KOPT-K1 (cell line): ENCODE results near the gene ST6GALNAC6.
"Not testable (repeated sequence)": the region's sequence is repeated elsewhere in the genome, so short reads cannot be mapped to it uniquely, and the experiment has no call there.

ENCODE experiments used
- H3K27ac ChIP-seq: fragments of 200-600 bp; sonication (generic); 2 replicates; pipeline ENCODE4 v1.5.1; 2016; ENCODE audit warnings: antibody characterized with exemption, mild to moderate bottlenecking, low read depth, low read length; ENCODE audit not compliant: poor library complexity, severe bottlenecking
- H3K36me3 ChIP-seq: fragments of 200-600 bp; sonication (generic); 2 replicates; pipeline ENCODE4 v1.5.1; 2017; ENCODE audit warnings: antibody characterized with exemption, mild to moderate bottlenecking, low read length, moderate library complexity; ENCODE audit not compliant: insufficient read depth
- H3K9me3 ChIP-seq: fragments of 200-600 bp; sonication (generic); 2 replicates; pipeline ENCODE4 v1.5.1; 2017; ENCODE audit warnings: antibody characterized with exemption, low read length, mild to moderate bottlenecking; ENCODE audit not compliant: insufficient read depth, poor library complexity, severe bottlenecking

ST6GALNAC6 gene

GRCh38 chr9:127896395-127897192 is 2.8 kb downstream of the ST6GALNAC6 start:
- Histone ChIP-seq H3K9me3 (peaks cover 18% of the 10 kb centered on the region), H3K27ac (no peak overlapping the region), H3K36me3 (peaks cover 39% of the 10 kb centered on the region)

GRCh38 chr9:127895811-127896210 is 3.6 kb downstream of the ST6GALNAC6 start:
- H3K9me3 ChIP-seq, result peaks cover 18% of the 10 kb centered on the region
- no peak overlapping the region for H3K27ac ChIP-seq
- peaks cover 44% of the 10 kb centered on the region for H3K36me3 ChIP-seq

- Histone ChIP-seq H3K36me3 (peaks cover 54% of the 10 kb centered on the region), H3K9me3 (peaks cover 18% of the 10 kb centered on the region)
These were observed 6.0 kb downstream of the ST6GALNAC6 start for GRCh38 chr9:127893392-127893791.

GRCh38 chr9:127892831-127893230 is 6.6 kb downstream of the ST6GALNAC6 start:
- H3K36me3 ChIP-seq, result peaks cover 55% of the 10 kb centered on the region
- no peak overlapping the region for H3K27ac ChIP-seq
- H3K9me3 ChIP-seq, result peaks cover 18% of the 10 kb centered on the region

More at GRCh38 chr9:127893392-127893791, 6.0 kb downstream of the ST6GALNAC6 start:
- no peak overlapping the region for H3K27ac ChIP-seq

GRCh38 chr9:127890053-127890452 is 9.3 kb downstream of the ST6GALNAC6 start:
- H3K27ac ChIP-seq, result no peak overlapping the region
- peaks cover 58% of the 10 kb centered on the region for H3K36me3 ChIP-seq

GRCh38 chr9:127887792-127888191 is 11.6 kb downstream of the ST6GALNAC6 start:
- no peak overlapping the region for H3K27ac ChIP-seq
- H3K36me3 ChIP-seq, result peaks cover 35% of the 10 kb centered on the region

More at GRCh38 chr9:127890053-127890452, 9.3 kb downstream of the ST6GALNAC6 start:
- peaks cover 18% of the 10 kb centered on the region for H3K9me3 ChIP-seq

GRCh38 chr9:127886401-127886972 is 12.9 kb downstream of the ST6GALNAC6 start:
- H3K9me3 ChIP-seq, result no peaks in the 10 kb centered on the region
- H3K36me3 ChIP-seq, result peaks cover 29% of the 10 kb centered on the region; the same call in 1 of the 2 replicates
- H3K27ac ChIP-seq, result no peak overlapping the region

More at GRCh38 chr9:127887792-127888191, 11.6 kb downstream of the ST6GALNAC6 start:
- H3K9me3 ChIP-seq, result peaks cover 4% of the 10 kb centered on the region

- Histone ChIP-seq H3K9me3 (no peaks in the 10 kb centered on the region), H3K27ac (no peak overlapping the region), H3K36me3 (peaks cover 23% of the 10 kb centered on the region; the same call in 1 of the 2 replicates)
These were observed 13.7 kb downstream of the ST6GALNAC6 start for GRCh38 chr9:127885508-127886281.

GRCh38 chr9:127884976-127885490 is 14.4 kb downstream of the ST6GALNAC6 start:
- peaks cover 16% of the 10 kb centered on the region; the same call in 1 of the 2 replicates for H3K36me3 ChIP-seq
- no peaks in the 10 kb centered on the region for H3K9me3 ChIP-seq
- H3K27ac ChIP-seq, result no peak overlapping the region

GRCh38 chr9:127884427-127884911 is 14.9 kb downstream of the ST6GALNAC6 start:
- H3K27ac ChIP-seq, result no peak overlapping the region
- H3K36me3 ChIP-seq, result peaks cover 14% of the 10 kb centered on the region; the same call in 1 of the 2 replicates
- no peaks in the 10 kb centered on the region for H3K9me3 ChIP-seq

GRCh38 chr9:127883959-127884358 is 15.4 kb downstream of the ST6GALNAC6 start:
- H3K27ac ChIP-seq, result no peak overlapping the region
- no peaks in the 10 kb centered on the region for H3K9me3 ChIP-seq
- H3K36me3 ChIP-seq, result peaks cover 14% of the 10 kb centered on the region; the same call in 1 of the 2 replicates

- not testable (repeated sequence) for H3K9me3 ChIP-seq, H3K36me3 ChIP-seq, H3K27ac ChIP-seq
These were observed 17.7 kb downstream of the ST6GALNAC6 start for GRCh38 chr9:127881715-127882114.

GRCh38 chr9:127880143-127880542 is 19.3 kb downstream of the ST6GALNAC6 start:
- Histone ChIP-seq H3K27ac (no peak overlapping the region), H3K36me3 (no peaks in the 10 kb centered on the region; the same call in 1 of the 2 replicates), H3K9me3 (no peaks in the 10 kb centered on the region)

GRCh38 chr9:127878652-127879390 is 20.6 kb downstream of the ST6GALNAC6 start:
- H3K36me3 ChIP-seq, result no peaks in the 10 kb centered on the region
- no peaks in the 10 kb centered on the region for H3K9me3 ChIP-seq
- H3K27ac ChIP-seq, result no peak overlapping the region
